Stimulated activated naive CD4-positive, alpha-beta T cell (primary cell): ENCODE data around the gene RNU1-2.
A peak's percentile ranks its signal among the peaks of the same experiment; 100 is the strongest.
"Not testable (repeated sequence)": the region's sequence is repeated elsewhere in the genome, so short reads cannot be mapped to it uniquely, and the experiment has no call there.

Experiments
- DNase-seq, 6 experiments: peaks; one replicate each; lab custom pipeline; 2025; lab: John Stamatoyannopoulos, UW

RNU1-2 gene

DNA sequence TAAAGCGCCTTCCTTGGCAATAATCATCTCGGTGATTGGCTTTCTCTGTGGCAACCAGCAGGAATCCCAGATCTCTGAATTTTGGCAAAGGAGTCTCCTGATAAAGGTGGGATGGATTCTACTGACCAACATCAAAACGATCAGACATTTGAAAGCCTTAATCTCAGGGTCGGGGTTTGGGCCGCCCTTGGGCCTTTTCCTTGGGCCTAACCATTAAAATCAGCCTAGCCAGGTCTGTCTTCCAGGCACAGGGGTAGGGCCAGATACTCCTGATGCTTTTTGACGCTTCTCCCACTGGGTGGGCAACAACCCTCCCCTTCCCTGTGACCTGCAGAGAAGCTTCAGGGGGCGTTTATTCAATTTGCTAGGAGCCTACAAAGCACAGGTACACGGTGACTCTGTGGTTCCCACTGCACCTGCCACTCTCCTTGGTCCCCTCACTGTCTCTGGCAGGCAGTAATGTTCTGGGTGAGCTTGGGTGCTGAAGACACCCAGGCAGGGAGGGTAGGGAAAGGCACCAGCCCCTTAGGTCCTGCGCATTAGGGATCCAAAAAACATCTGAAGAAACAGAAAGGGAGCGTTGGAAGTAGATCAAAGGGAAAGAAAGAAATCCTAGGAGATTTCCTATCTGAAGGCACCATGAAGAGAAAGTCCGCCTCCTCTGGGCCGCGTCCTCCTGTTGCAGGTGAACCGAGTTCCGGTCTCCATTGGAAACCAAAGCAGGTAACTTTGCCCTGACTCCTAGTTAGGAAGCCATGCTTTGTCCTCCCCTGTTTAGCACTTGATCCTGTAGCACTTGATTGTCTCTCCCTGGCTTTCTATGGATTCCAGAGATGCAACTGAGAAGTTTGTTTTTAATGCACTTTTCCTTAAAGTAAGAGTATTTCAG is 12.3 kb downstream of the RNU1-2 start:
- DNase-seq, result no peak

DNA sequence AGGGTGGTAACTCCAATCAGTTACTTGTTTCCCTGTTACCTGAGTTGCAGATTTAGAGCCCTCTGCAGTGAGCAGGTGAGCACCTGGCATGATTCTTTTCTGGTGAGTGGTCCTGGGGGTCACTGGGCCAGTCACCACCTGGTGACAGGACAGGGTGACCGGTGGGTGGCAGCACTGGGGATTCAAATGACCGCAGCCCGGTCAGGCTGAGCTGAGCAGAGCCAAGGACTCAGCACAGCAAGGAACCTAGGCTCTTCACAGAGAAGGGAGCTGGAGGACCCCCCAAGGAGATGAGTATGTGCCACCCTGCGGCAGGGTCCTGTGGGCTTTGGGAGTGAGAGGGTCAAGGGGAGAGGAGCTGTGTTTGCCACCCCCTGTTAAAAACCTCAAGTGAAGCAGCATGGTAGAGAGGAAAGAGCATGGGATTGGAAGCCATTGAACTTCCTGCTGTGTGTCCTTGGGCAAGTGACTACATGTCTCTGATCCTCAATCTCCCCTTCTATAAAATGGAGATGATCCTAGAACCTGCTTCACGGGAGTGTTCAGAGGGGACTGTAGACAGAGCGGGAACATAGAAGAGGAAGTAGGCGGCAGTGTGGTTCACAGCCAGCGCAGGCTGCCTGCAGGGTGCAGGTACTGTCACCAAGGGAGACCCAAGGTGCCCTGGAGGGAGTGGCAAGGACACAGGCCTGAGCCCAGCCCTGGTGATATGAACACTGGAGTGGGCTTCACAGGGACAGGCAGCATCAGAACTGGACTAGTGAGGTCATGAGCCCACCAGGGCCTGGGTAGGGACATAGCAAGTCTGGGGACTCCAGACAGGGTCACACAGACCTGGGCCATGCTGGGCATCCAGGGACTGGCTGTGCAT is 16.3 kb downstream of the RNU1-2 start:
- DNase-seq, result not testable (repeated sequence)

DNA sequence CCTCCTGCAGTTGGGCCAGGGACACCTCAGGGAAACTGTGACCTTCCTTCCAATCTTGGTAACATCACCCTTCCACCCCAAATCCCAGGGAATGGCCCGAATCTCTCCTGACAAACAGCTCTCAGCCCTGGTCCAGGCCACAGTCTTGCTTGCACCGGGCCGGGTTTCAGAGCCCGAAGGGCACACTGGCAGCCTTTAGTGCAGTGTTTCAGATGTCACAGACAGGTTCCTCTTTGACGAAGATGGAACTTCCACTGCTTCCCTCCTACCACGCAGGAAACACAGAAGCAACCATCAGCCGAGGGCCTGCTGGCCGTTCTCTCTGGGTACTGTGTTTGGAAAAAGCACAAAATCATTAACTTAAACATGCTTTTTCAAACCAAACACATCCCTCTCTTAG is 17.0 kb downstream of the RNU1-2 start:
- DNase-seq, result not testable (repeated sequence)

DNA sequence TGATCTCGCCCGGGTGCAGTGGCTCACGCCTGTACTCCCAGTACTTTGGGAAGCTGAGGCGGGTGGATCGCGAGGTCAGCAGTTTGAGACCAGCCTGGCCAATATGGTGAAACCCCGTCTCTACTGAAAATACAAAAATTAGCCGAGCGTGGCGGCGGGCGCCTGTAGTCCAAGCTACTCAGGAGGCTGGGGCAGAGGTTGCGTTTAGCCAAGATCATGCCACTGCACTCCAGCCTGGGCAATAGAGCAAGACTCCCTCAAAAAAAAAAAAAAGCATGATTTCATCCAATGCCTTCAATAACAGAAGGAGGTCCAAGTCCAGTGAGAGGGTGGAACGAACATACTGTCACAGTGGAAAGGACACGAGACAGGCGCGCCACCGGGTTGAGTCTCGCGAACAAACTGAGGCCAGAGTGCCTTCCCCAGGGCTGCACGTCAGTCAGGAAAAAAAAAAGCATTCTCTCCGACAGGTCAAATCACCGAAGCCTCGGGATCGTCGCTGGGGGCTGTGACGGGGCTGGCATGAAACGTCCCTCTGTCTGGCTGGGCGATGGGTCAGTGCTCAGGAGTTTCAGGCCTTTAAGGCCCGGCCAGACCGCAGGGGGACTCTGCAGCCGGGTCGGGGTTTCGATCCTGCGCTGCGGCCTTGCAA is 17.5 kb downstream of the RNU1-2 start:
- DNase-seq, result peak in 2 of 6 experiments; percentile 32 to 41

DNA sequence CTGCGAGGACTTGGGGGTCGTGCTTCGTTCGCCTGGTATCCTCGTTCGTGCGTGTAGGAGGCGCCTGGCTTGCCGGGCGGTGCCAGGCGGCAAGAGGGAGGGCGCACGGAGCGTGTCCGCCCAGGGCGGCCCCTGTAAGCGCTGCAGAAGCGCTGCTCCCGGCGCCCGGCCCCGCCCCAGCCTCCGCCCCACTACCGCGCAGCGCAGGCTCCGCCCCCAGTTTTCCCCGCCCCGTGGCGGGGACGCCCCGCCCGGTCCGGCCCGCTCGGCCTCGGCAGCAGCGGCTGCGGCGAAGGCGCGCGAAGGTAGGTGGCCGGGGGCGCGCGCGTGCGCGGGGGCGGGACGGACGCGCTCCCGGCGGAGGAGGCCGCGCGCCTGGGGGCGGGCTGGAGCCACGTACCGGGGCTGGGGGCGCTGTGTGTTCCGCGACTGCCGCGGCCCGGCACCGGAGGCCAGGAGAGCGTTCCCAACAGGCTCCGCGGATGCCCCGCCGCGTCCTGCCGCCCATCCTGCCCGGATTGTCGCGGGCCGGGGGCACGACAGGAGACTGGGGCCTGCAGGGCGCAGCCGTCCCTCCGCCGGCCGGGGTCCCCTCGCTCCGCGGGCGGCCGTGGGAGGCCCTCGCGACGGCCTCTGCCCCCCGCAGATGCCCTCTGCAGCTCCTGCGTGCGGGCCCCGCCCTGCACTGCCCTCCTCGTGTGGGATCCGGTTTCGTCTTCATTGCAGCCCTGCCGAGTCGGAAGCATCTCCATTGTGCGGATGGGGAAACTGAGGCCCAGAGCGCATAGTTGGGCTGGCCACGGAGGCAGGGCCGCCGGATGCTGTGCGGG is 18.3 kb downstream of the RNU1-2 start:
- DNase-seq, result peak; percentile 82 to 97 (median 92)

DNA sequence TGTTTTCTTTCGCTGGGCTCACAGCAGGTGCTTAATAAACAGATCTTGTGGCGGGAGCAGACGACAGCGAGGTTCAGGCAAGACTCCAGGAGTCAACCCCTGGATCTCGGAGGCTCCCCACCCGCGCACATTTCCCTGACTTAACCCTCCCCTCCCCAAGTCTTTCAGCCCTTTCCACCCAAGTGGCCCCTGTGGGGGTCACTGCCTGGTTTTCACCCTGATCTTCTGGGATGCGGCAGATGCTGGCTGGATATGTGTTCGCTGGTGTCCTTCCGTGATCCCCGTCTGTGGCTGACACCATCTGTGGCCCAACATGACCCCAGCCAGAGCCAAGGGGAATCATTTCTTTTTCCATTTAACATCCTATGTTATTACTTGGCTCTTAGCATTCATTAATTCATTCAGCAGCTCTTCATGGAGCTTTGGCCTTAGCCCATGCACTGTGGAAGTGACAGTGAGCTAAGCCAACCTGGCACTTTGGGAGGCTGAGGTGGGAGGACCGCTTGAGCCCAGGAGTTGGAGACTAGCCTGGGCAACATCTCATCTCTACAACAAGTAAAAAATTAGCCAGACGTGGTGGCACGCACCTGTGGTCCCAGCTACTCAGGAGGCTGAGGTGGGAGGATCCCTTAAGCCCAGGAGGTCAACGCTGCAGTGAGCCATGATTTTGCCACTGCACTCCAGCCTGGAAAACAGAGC is 19.3 kb downstream of the RNU1-2 start:
- peak in 2 of 6 experiments; percentile 22 to 42 for DNase-seq

DNA sequence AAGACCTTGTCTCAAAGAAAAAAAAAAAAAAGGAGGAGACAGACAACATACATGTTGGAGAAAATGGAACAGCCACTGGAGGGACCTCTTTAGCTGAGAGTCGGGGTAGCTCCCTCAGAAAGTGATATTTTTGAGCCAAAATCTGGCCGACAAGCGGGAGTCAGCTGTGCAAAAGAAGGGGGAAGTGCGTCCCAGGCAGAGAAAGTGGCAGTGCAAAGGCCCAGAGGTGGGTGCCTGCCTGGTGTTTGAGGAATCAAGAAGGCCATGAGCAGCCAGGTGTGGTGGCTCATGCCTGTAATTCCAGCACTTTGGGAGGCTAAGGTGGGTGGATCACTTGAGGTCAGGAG is 19.8 kb downstream of the RNU1-2 start:
- no peak for DNase-seq

DNA sequence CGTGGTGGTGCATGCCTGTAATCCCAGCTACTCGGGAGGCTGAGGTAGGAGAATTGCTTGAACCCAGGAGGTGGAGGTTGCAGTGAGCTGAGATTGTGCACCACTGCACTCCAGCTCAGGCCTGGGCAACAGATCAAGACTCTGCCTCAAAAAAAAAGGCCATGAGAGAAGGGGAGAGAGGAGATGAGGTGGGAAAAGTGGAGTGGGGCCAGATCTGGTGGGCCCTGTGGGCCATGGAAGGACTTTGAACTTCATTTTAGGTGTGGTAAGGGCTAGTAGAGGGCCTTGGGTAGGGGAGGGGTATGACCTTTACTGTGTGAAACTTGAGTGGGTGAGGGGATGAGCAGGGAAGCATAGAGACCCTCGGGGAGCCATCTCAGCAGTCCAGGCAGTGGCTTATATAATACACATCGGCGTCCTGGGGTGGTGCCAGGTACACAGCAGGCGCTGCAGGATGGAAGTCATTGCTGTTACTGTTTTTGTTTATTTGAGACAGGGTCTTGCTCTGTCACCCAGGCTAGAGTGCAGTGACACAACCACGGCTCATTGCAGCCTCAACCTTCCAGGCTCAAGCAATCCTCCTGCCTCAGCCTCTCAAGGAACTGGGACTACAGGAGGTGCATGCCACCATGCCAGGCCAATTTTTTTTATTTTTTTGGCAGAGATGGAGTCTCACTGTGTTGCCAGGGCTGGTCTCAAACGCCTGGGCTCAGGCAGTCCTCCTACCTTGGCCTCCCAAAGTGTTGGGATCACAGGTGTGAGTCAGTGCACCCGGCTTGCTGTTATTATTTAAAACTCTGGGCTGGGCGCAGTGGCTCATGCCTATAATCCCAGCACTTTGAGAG is 20.5 kb downstream of the RNU1-2 start:
- DNase-seq, result not testable (repeated sequence)

DNA sequence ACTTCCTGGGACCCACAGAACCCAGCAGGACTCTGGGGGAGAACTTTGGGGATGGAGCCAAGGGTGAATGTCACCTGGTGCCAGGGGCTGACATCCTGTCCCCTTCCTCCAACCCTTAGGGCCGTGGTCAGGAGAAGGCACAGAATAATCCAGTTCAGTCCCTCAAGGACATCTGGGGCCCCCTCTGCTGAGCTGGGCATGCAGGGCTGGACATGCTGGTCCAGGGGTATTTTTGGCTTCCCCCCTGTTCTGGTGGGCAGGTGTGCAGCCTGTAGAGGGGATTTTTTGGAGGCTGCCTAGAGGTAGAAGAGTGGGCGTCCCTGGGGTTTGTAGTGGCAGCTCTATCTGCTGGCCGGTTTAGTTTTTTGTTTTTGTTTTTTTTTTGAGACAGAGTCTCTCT is 22.6 kb downstream of the RNU1-2 start:
- DNase-seq, result no peak

DNA sequence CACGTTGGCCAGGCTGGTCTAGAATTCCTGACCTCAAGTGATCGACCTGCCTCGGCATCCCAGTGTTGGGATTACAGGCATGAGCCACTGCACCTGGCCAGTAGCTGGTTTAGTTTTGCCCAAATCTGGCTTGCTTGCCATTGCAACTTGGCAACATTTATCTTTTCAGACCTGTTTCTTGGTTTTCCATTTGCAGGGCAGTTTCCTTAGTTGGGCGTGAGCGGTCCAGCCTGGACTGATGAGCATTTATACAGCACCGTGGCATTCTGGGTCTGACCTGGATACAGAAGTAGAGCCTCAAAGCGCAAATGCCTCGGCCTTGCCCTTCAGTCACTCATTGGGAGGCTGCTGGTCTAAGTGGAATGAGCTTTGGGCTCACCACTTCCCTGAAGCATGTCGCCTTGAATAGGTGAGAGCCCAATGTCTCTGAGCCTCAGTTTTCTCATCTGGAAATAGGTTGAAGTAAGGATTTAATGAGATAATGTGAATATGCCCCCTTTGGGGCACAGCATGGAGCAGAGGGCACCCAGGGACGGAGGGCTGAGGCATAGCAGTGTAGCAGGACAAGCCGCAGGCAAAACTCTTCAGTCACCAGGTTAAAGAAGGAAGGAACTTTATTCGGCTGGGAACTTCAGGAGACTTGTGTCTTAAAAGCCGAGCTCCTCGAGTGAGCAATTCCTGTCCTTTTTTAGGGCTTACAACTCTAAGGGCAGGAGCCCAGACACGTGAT is 23.3 kb downstream of the RNU1-2 start:
- not testable (repeated sequence) for DNase-seq

DNA sequence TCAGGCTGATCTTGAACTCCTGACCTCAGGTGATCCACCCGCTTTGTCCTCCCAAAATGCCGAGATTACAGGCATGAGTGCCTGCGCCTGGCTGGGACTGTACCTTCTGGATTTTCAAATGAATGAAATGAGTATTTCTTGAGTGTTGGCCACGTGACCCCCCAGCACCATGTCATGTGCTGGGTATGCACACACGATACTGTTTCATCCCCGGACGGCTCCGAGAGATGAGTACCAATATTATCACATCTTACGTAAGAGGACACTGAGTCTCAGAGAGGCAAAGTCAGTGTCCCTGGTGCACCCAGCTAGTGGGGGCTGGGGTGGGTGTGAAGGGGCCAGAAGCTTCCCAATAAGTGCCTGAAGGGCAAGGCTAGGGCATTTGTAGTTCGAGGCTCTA is 25.2 kb downstream of the RNU1-2 start:
- DNase-seq, result no peak

DNA sequence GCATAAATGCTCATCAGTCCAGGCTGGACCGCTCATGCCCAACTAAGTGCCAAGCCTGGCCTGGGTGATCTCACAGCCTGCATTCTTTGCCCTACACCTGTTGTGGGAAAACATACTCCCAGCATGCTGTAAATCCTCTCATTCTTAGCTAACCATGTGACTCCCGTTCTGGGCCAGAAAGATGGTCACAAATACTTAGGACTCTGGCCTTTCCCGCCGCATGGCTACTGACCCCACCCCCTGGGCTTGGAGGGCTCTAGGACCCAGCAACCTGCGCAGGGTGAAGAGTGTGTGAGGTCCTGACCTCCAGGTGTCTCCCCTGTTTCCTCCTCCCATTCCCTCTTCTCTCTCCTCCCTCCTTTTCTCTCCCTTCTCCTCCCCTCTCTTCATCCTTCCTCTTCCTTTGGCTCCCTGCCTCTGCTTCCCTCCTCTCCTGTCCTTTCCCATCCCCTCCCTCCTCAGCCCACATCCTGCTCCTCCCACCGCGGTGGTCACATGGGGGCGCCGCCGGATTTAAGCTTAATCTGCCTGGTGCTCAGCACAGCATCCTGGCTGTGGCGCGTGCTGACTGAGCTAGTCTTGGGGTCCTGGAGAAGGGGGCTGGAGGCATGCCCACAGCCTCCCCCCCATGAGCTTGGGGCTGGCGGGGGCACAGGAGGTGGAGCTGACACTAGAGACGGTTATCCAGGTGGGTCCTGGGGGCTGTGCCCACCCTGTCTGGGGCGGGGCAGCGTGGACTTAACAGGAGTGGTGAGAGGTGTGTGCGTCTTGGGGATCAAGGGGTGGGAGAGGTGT is 25.8 kb downstream of the RNU1-2 start, which contains the start of gene CROCC:
Gene CROCC (plus strand): TSS at position 541 of the 795 bp plus-strand sequence. CDS start 88 bp downstream, at position 629.
- peak in 4 of 6 experiments; percentile 10 to 51 (median 26) for DNase-seq

DNA sequence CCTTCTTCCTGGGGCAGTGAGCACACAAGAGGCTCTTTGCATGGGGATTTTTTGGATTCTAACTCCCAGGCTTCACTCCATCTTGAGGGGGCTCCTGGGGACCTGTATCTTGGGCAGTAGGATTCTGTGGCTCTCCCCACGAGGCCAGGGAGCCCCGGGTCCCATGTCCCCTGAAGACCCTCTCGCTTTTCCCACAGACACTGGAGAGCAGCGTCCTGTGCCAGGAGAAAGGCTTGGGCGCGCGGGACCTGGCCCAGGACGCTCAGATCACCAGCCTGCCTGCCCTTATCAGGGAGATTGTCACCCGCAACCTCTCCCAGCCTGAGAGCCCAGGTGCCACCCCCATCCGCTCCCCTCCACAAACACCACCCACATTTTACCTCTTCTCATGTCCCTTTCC is 26.7 kb downstream of the RNU1-2 start:
- DNase-seq, result no peak

DNA sequence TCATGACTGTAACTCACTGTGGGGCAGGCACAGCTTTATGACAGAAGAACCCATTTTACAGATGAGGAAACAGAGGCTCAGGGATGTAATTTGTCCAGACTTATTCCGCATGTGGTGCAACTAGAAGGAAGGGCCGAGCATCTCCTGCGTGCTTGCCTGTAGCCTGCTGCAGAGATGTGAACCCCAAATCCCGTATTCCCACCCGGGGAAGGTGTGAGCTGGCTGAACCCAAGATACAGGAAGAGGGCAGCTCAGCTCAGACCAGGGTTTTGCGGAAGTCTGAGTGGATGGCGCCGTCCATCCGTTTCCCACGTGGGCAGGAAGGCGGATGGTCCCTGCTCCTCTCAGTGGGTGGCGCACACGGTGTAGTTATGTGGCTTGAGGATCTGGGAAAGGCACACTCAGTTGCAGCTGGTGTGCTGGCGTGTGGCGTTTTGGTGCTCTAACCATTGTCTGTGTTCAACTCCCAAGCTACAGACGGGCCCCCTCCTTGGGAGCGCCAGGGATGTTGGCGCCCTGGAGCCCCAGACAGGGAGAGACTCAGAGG is 27.2 kb downstream of the RNU1-2 start:
- no peak for DNase-seq

DNA sequence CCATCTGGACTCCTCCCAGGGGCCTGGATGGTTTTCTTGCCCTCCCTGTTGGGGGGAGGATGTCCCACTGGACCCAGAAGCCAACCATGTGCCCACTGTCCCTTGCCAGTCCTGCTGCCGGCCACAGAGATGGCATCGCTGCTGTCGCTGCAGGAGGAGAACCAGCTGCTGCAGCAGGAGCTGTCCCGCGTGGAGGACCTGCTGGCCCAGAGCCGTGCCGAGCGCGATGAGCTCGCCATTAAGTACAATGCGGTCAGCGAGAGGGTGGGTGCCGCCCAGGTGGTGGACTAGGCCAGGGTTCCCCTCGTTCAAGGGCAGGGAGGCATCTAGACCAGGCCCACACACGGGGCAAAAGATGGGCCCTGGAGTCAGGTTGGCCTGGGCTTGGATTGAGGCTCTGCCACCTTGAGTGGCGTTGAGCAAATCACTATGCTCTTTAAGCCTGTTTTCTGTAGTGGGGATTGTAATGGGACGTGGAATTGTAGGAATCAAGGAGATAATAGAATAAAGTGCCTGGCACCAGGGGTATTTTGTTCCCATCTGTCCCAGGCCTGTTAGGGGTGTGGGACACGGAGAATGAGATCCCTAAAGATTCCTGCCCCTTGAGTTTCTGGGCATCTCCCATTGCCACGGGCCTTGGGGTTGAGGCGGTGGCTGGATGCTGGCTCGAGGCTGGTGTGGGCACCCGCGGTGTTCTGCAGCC is 28.6 kb downstream of the RNU1-2 start:
- no peak for DNase-seq

DNA sequence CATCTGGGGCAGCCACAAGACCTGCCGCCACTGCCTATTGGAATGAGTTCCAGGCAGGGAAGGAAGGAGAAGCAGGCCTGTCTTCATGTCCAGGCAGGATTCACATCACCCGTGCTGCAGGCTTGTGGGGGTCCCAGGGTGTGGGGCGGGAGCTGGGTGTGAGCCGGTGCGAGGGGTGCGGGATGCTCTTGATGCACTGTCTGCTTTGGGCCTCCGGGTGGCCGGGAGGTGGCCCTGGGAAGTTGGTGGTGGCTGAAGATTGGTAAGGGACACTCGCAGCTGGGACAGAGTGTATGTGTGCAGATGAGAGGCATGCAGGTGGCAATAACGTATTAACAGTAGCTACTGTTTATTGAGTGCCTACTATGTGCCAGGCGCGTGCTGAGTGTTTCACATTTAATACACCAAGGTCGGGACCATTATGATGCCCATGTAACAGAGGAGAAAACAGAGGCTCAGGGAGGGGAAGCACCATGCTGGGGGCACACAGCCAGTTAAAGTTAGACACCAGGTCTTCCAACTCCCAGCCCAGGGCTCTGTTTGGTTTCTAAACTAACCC is 29.2 kb downstream of the RNU1-2 start:
- no peak for DNase-seq
